GOT3 (cell line): ENCODE results near the gene CDH4.

Experiments used
- DNase-seq: peaks from one replicate; lab custom pipeline; 2025; ENCODE audit warnings: mixed read lengths; lab: John Stamatoyannopoulos, UW

The CDH4 gene

GRCh38 chr20:61519488-61519887 lies 267.4 kb downstream of the CDH4 start:
- no peak for DNase-seq

DNA sequence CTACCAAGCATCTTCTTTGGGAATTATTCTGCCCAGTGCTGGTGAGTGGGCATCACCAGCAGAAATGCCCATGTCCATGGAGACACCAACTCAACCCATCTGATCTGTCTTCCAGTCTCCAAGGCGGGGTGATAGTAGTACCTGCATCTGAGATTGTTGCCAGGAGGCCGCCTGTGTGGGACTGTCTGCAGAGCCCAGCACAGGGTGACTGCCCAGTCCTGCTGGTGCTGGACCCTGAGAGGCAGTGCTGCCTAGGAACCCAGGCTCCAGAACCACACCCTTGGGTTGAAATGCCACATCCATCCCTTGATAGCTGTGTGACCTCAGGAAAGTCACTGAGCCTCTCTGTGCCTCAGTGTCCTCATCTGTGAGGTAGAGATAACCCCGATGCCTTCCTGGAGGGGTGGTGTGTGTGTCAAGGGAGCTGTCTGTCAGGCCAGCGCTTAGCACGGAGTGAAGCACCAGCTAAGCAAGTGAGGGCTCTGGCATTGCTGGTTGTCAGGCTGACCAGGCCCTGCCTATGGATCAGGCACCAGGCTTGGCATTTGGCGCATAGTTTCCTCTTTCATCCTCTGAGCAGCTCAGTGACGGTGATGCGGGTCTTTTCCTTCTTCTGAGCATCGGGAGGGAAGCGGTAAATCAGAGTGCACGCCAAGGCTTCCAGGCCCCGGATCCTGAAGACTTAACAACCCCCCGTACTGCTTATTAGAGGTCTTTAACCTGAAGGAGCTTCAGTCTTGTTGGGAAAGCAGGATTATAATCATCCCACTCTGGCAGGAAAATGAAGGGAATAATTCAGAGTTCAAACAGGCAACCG lies 268.2 kb downstream of the CDH4 start:
- DNase-seq = no peak

GRCh38 chr20:61520893-61521460 lies 268.9 kb downstream of the CDH4 start:
- DNase-seq = no peak

DNA sequence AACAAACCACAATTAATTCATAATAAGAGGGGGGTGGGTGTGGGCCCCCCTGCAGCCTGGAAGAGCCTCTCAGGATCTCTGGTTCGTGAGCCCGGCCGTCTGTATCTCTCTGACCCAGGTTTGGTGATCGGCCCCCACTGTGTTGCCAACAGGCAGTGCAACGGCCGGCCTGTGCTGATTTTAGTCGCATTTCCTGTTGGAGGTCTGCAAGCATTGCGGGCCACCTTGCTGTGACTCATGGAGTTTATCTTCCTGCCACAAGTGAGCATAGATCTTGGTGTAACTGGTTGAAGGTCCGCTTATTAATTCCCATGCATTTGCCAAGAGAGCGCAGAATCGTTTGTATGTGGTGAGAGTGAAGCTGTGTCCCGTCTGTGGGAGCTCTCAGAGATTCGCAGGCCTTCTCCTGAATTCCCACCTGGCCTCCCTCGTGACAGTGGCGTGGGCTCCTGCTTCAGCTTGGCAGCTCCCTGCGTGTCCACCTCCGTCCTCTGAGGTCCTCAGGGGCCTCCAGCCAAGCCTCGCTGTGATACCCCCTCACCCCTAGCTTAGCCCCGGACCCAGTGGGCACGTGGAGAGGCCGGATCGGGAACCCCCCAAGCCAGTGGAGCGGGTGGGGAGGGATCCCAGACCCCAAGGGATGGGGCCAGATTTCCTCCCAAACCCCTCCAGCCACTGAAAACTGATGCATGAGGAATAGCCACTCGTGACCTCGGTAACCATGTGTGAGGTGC lies 269.8 kb downstream of the CDH4 start:
- no peak for DNase-seq

DNA sequence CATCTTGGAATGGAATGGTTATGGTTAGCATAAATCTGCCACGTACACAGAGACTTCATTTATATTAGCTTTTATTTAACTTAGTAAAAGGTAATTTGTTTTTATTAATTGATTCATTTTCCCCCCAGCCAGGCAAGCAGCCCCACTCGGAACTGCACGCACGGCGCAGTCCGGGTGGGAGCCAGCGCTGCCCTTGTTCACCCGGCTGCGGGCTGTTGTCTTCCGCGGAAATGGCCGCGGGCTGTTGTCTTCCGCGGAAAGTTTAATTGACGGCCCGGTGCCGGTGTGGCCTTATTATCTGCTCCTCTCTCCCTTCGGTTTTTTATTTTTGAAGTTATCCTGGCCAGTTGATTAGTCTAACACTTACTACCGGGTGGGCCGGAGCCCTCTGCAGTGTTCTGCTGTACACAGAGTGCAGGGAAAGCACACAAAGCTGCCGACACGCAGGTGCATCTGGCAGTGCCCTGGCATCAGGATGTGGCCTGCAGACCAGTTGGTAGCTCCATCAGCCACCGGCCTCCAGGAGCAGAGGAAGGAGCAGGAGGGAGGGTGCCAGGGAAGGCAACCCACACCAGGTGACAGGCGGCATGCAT lies 270.5 kb downstream of the CDH4 start:
- DNase-seq = no peak

DNA sequence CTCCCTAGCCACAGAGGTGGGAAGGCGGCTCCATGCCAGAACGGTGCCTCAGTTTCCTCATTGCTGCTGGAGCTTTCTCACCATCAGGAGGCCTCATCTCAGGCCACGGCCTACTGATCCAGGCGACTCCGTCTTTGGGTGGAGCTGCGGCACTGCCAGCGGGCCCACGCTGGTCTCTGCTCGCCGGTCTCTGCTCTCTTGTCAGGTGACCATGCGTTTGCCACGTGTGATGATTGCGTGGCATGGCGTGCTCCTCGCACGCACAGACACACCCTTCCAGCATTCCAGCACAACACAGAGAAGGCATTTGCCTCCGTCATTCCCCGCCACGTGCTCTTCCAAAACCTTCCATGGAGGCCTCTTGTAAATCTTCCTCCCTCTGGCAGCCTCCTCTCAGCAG lies 271.1 kb downstream of the CDH4 start:
- no peak for DNase-seq

DNA sequence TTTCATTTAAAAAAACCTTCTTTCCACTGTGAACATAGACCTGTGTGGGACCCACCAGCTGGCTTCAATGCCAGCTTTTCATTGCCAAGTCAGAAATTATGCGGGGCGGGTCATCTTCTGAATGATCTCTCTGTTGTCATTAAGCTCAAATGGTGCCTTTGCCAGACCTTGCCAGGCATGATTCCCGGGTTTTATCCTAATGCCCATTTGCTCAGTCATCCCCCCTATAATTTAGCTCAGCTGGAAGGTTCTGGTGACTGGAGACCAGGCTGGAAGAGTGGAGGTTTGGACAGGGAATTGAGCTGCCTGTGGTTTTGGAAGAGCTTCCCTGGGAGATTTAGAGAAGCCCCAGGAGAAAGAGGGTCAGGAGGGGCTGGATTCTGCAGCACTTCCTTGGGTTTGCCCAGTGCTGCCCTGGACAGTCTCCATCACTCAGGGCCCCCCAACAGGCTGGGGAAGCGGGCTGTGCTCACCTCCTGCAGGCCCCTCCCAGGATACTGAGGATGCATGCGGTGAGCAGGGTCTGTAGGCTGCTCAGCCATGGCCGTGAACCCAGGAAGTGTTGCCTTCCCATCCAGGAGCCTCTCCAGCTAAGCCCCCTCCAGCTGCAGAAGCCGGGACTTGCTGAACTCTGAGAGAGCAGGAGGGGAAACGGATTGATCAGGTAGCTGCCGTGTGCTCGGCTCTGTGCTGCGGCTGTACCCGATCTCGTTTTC lies 273.0 kb downstream of the CDH4 start:
- no peak for DNase-seq

DNA sequence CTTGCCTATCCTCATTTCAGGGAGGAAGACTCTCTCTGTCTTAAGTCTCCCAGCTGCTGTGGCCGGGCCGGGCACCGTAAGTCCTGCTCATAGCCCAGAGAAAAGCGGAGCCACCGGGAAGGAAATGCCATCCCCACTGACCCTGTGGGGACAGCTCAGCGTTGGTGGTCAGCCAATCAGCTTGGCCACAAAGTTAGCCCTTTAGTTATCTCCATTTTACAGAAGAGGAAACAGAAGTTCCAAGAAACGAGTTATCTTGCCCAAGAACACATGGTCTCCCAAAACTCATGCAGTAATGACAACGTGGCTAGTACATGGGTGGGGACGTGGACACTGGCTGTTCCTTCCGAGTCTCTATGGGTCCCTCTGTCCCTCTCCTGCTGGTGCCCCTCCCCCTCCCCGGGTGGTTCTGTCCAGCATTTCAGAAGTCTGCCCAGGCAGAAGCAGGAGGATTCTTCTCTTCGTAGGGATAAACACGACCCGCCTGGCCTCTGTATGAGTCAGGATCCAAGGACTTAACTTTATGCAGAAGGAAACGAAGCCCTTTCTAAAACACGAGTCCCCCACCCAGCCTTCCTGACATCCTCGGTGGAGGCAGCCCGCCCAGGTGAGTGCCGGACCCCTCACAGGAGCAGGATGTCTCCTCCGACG lies 273.8 kb downstream of the CDH4 start:
- DNase-seq = no peak

DNA sequence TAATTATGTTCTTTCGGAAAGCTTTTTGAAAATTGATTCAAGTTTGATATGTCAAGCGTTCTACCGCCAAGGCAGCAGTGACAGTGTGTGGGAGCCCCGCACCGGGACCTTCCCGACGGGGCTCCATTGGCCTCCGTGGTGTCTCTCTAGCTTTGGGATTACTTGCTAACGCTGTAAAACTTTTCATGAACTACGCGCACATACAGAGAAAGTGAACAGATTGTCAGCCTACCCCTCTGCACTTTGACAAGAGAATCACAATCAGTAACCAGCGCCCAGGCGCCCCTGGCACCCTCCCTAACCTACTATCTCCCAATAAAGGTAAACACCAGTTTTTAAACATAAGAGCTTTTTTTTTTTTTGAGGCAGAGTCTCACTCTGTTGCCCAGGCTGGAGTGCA lies 274.8 kb downstream of the CDH4 start:
- no peak for DNase-seq

DNA sequence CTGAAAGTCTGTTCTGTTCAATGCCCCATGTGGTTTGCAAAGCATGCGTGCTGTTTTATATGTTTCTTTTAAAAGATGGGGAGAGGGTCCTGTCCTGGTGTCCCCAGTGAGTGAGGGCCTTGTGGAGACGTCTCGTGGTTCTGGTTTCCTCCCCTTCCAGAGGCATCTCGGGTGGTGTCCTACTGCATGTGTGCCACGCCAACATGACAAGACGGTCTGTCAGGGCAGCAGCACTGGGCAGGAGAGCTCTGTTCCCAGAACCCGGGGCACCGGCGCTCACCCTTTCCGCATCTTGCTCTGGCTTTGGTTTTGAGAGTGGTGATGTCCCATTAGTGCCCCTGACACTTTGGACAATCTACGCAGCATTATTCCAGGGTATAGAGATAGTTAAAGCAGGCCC lies 275.6 kb downstream of the CDH4 start:
- DNase-seq = no peak

DNA sequence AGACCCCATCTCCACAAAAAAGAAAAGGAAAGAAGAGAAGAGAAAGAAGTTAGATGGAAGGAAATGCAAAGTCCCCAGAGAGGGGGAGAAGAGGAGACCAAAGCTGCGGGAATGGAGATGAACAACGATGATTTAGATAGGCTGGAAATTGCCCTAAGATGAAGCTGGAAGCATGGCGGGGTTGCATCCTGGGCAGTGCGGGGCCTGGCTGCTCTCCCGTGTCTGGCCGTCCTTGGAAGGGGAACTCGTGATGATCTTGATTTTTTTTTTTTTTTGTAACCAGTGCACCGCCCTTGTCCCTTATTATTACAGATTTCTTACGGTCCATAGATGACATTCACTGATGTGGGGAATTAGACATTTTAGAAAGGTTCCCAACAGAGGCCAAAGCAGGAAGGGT lies 276.5 kb downstream of the CDH4 start:
- DNase-seq = no peak

- DNase-seq = no peak
Measured at GRCh38 chr20:61529354-61529753, 277.3 kb downstream of the CDH4 start.

- no peak for DNase-seq
Measured at GRCh38 chr20:61531553-61532345, 279.7 kb downstream of the CDH4 start.

- no peak for DNase-seq
Measured at GRCh38 chr20:61532736-61533135, 280.7 kb downstream of the CDH4 start.

- DNase-seq = no peak
Measured at GRCh38 chr20:61533231-61533631, 281.2 kb downstream of the CDH4 start.

- no peak for DNase-seq
Measured at GRCh38 chr20:61534346-61534745, 282.3 kb downstream of the CDH4 start.

DNA sequence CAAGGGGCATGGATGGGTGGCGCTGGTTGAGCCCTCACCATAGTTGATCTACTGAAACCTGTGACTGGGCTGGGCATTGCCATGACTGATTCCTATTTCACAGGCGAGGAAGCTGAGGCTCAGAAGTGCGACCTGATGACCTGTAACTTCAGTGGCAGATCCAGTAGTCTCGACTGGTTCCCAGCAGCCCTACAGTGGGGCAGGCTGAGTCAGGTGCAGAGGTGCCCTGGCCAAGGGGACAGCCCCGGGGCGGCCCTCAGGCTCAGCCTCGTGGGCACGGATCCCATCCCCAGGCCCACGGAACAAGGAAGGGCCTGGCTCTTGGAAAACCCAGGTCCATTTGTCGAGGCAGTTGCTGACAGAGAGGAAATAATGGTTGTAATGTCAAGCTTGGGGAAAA lies 283.0 kb downstream of the CDH4 start:
- DNase-seq = no peak

DNA sequence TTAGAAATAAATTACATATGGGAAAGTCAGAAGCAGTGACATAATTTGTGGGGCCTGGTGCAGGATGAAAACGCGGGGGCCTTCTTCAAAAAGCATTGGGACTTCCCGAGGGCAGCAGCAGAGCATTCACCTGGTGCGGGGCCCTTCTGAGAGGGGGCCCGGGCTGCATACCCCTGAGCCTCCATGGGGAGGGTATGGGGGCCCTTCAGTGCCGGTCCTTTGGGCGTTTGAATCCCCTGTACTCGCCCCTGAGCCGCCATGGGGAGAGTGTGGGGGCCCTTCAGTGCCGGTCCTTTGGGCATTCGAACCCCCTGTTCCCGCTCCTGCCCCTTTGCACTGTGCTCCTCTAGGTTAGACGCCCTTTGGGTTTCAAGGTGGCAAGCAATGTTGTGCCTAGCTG lies 283.5 kb downstream of the CDH4 start:
- DNase-seq = no peak

DNA sequence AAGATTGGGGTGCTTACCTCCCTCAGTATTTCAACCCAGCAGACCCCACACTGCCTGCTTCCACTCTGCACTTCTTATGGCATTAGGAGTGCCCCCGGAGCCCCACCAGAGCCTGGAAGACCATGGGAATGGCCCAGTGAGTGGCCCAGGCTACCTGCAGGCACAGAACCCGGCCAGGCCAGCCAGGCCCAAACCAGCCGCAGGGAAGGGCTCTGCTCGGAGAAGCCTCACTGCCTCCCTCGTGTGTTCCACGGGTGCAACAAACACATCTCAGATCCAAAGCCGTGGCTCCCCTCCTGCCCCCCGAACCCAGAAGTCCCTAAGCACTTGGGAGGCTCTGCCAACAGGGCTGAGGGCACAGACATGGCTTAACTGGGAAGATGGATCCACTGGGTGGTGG lies 283.9 kb downstream of the CDH4 start:
- no peak for DNase-seq

GRCh38 chr20:61536671-61537070 lies 284.6 kb downstream of the CDH4 start:
- DNase-seq = no peak
